ENCODE results near the gene TRIP6.
"Not testable (repeated sequence)": the region's sequence is repeated elsewhere in the genome, so short reads cannot be mapped to it uniquely, and the experiment has no call there.

The TRIP6 gene

GRCh38 chr7:100837099-100837836, 29.9 kb upstream of the TRIP6 start:
- TF ChIP-seq CTCF (conservative IDR thresholded peaks at IDR 0.05; ENCODE audit: control insufficient read depth, insufficient read depth, low read depth, low read length) = no peak
- peak overlapping the region; percentile 41 for H3K4me3 ChIP-seq (ENCODE audit: control insufficient read depth, low read depth, low read length)
- peak; percentile 88 for DNase-seq (ENCODE audit: low read depth)

GRCh38 chr7:100839361-100839760, 27.8 kb upstream of the TRIP6 start:
- TF ChIP-seq CTCF (conservative IDR thresholded peaks at IDR 0.05; ENCODE audit: control insufficient read depth, insufficient read depth, low read depth, low read length) = no peak
- H3K4me3 ChIP-seq (ENCODE audit: control insufficient read depth, low read depth, low read length) = no peak overlapping the region
- no peak for DNase-seq (ENCODE audit: low read depth)

GRCh38 chr7:100840470-100841100, 26.6 kb upstream of the TRIP6 start:
- no peak overlapping the region for H3K4me3 ChIP-seq (ENCODE audit: control insufficient read depth, low read depth, low read length)
- TF ChIP-seq CTCF (conservative IDR thresholded peaks at IDR 0.05; ENCODE audit: control insufficient read depth, insufficient read depth, low read depth, low read length) = no peak
- DNase-seq (ENCODE audit: low read depth) = no peak

GRCh38 chr7:100847360-100847759, 19.8 kb upstream of the TRIP6 start:
- no peak for TF ChIP-seq CTCF (conservative IDR thresholded peaks at IDR 0.05; ENCODE audit: control insufficient read depth, insufficient read depth, low read depth, low read length)

GRCh38 chr7:100852048-100852872, 14.9 kb upstream of the TRIP6 start, which contains the start of gene SLC12A9:
Gene SLC12A9 (plus strand): TSS chr7:100852713. CDS start chr7:100854198, 1,485 bp downstream.
- TF ChIP-seq CTCF (conservative IDR thresholded peaks at IDR 0.05; ENCODE audit: control insufficient read depth, insufficient read depth, low read depth, low read length) = peak; percentile 76
- peak within 1 kb of the TSS; percentile 77 for H3K4me3 ChIP-seq (ENCODE audit: control insufficient read depth, low read depth, low read length)
- DNase-seq (ENCODE audit: low read depth) = peak; percentile 83

More at GRCh38 chr7:100847360-100847759, 19.8 kb upstream of the TRIP6 start:
- no peak overlapping the region for H3K4me3 ChIP-seq (ENCODE audit: control insufficient read depth, low read depth, low read length)
- no peak for DNase-seq (ENCODE audit: low read depth)

DNA sequence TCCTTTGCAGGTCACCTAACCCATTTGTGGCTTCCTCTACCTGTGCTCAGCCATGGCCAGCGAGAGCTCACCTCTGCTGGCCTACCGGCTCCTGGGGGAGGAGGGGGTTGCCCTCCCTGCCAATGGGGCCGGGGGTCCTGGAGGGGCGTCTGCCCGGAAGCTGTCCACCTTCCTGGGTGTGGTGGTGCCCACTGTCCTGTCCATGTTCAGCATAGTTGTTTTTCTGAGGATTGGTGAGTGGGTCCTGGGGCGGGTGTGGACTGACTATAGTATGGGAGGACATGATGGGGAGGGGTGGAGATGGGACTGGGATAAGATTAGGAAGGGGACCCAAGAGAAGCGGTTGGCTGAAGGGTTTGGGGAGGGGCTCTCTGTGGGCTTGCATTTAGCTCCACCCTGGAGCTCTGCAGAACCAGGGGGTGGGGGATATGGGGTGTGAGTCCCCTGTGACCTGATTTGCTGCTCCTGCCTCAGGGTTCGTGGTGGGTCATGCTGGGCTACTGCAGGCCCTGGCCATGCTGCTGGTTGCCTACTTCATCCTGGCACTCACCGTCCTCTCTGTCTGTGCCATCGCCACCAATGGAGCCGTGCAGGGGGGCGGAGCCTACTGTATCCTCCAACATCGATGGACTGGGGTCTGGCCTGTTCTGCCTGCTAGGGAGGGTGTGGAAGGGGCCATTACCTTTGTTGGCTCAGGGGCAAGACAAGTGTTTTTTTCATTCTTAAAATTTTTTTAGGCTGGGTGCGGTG, 12.9 kb upstream of the TRIP6 start:
- H3K4me3 ChIP-seq (ENCODE audit: control insufficient read depth, low read depth, low read length) = no peak overlapping the region
- no peak for TF ChIP-seq CTCF (conservative IDR thresholded peaks at IDR 0.05; ENCODE audit: control insufficient read depth, insufficient read depth, low read depth, low read length)
- DNase-seq (ENCODE audit: low read depth) = no peak

GRCh38 chr7:100854899-100855298, 12.3 kb upstream of the TRIP6 start:
- H3K4me3 ChIP-seq (ENCODE audit: control insufficient read depth, low read depth, low read length); DNase-seq (ENCODE audit: low read depth): not testable (repeated sequence)
